GM12891 (cell line): Measurements from ENCODE around the gene UTP4.
A peak's percentile ranks its signal among the peaks of the same experiment; 100 is the strongest.

Source experiments
- DNase-seq: peaks from one replicate; pipeline ENCODE4 v3.0.0; 2011; ENCODE audit warnings: low spot score; ENCODE audit not compliant: insufficient read length
- FAIRE-seq: peaks from 2 replicates; lab custom pipeline; 2011; peaks lifted over from hg19 to GRCh38; lab: Jason Lieb, UNC
- PAX5 ChIP-seq: IDR thresholded peaks from 2 replicates; pipeline ENCODE4 v1.6.1; 2011; ENCODE audit warnings: low read length, moderate library complexity, mild to moderate bottlenecking; ENCODE audit not compliant: insufficient read depth, severe bottlenecking
- POLR2A ChIP-seq: IDR thresholded peaks from 2 replicates; pipeline ENCODE4 v1.6.1; 2011; ENCODE audit warnings: low read depth, low read length, control low read depth
- POLR2AphosphoS5 ChIP-seq: IDR thresholded peaks from 2 replicates; pipeline ENCODE4 v1.6.1; 2011; ENCODE audit warnings: low read depth, low read length, control low read depth
- POU2F2 ChIP-seq: IDR thresholded peaks from 2 replicates; pipeline ENCODE4 v1.6.1; 2011; ENCODE audit warnings: low read depth, mild to moderate bottlenecking, control low read depth, low read length, moderate library complexity
- SPI1 ChIP-seq: IDR thresholded peaks from 2 replicates; pipeline ENCODE4 v1.6.1; 2011; ENCODE audit warnings: low read depth, low read length, control low read depth
- TAF1 ChIP-seq: IDR thresholded peaks from 2 replicates; pipeline ENCODE4 v1.6.1; 2011; ENCODE audit warnings: low read depth, low read length, control low read depth

UTP4 gene

DNA sequence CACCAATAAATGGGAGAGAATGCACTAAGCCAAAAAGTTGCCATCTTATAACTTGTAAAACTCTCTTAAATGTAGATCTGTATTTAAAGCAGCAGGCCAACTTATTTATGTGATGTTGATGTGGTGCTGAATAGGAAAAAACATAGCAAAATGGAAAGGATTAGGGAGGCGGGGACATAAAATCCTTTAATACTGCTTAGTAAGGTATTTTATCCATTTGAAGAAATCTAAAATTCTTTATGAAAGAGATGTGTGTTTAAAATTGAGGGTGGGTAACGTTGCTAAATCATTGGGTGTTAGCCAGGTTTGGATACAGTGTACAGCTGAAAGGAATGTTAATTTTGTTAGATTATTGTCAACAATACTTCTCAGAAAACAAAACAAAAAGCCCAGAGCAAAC is 68.8 kb downstream of the UTP4 start:
- no peak for FAIRE-seq
- TF ChIP-seq POLR2A (no peak), TAF1 (no peak), PAX5 (no peak), POLR2AphosphoS5 (no peak)
- no peak for DNase-seq

DNA sequence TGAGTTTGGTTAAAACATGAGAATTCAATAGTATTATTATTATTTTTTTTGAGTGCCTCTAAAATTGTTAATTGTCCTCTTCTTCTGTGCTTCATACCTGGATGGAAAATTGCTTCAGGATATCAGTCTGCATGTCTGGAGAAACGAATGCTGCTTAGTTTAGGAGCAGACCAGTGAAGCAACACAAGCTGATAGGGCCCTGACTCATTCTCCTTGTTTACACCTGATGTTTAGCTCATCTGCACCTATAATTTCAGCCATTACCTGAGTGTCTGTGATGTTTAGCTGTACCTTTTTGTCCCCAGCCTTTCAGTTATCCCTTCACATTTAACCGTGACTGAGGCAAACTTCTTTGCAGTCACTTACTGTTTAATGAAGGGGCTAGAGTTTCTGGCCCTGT is 69.3 kb downstream of the UTP4 start:
- FAIRE-seq, result no peak
- TF ChIP-seq TAF1, result no peak
- TF ChIP-seq POLR2AphosphoS5, result no peak
- no peak for TF ChIP-seq POU2F2
- no peak for TF ChIP-seq SPI1
- no peak for TF ChIP-seq PAX5
- TF ChIP-seq POLR2A, result no peak

GRCh38 chr16:69204172-69204571 is 71.7 kb downstream of the UTP4 start:
- TF ChIP-seq SPI1 (peak; percentile 14; the same call in 1 of the 2 replicates), POLR2AphosphoS5 (no peak), POU2F2 (no peak)
- no peak for FAIRE-seq
- no peak for DNase-seq

More for the DNA sequence above, 69.3 kb downstream of the UTP4 start:
- DNase-seq, result no peak

GRCh38 chr16:69209735-69210134 is 77.3 kb downstream of the UTP4 start:
- no peak for TF ChIP-seq TAF1
- TF ChIP-seq POLR2A, result no peak
- TF ChIP-seq POU2F2, result no peak
- no peak for TF ChIP-seq PAX5
- TF ChIP-seq POLR2AphosphoS5, result no peak
- no peak for TF ChIP-seq SPI1
- DNase-seq (no peak), FAIRE-seq (no peak)

- DNase-seq (no peak), FAIRE-seq (no peak)
- TF ChIP-seq TAF1, result no peak
- no peak for TF ChIP-seq PAX5
- TF ChIP-seq POU2F2, result no peak
- TF ChIP-seq POLR2AphosphoS5, result no peak
- TF ChIP-seq POLR2A, result no peak
- TF ChIP-seq SPI1, result no peak
These were observed 85.0 kb downstream of the UTP4 start for GRCh38 chr16:69217433-69217832.
